ENCODE results near the gene DROSHA. TPM values are rescaled to one million over a fixed set of nuclear protein-coding genes. Genes with fewer than 3 reads are reported as not detected.
"Not testable (repeated sequence)": the region's sequence is repeated elsewhere in the genome, so short reads cannot be mapped to it uniquely, and the experiment has no call there.

Gene DROSHA
- 90.8 TPM for total RNA-seq
- polyA plus RNA-seq: 24.8 TPM

GRCh38 chr5:31531888-31532547, at the start of gene DROSHA, which contains the start of gene C5orf22:
TSS of gene DROSHA (minus strand) at chr5:31532093. CDS start at chr5:31529059, 3,034 bp downstream.
TSS of gene C5orf22 (plus strand) at chr5:31532301. CDS start at chr5:31532393, 92 bp downstream.
- under 1% methylated on average over 52 of the region's 52 CpGs for WGBS
- H3K27ac ChIP-seq (ENCODE audit: low read depth): peak within 1 kb of the TSS; percentile 38
- DNase-seq (ENCODE audit: extremely low spot score): peak; percentile 94
- no peaks in the 10 kb centered on the region for H3K36me3 ChIP-seq (ENCODE audit: insufficient read depth)
- peak within 1 kb of the TSS; percentile 61 for H3K4me3 ChIP-seq (ENCODE audit: low read depth, low read length)
- no peaks in the 10 kb centered on the region for H3K4me1 ChIP-seq (ENCODE audit: insufficient read depth)

- Histone ChIP-seq H3K27ac (ENCODE audit: low read depth) (no peak overlapping the region), H3K4me1 (ENCODE audit: insufficient read depth) (no peaks in the 10 kb centered on the region), H3K36me3 (ENCODE audit: insufficient read depth) (no peaks in the 10 kb centered on the region), H3K4me3 (ENCODE audit: low read depth, low read length) (no peak overlapping the region)
- no peak for DNase-seq (ENCODE audit: extremely low spot score)
- 93% methylated on average over 2 of the region's 2 CpGs for WGBS
Measured at GRCh38 chr5:31579558-31579957, 47.7 kb upstream of the DROSHA start.

GRCh38 chr5:31577438-31577837, 45.5 kb upstream of the DROSHA start:
- DNase-seq (ENCODE audit: extremely low spot score): no peak
- no peaks in the 10 kb centered on the region for H3K36me3 ChIP-seq (ENCODE audit: insufficient read depth)
- H3K4me1 ChIP-seq (ENCODE audit: insufficient read depth): no peaks in the 10 kb centered on the region
- no peak overlapping the region for H3K4me3 ChIP-seq (ENCODE audit: low read depth, low read length)
- WGBS: 76% methylated on average over 3 of the region's 3 CpGs
- H3K27ac ChIP-seq (ENCODE audit: low read depth): no peak overlapping the region

- DNase-seq (ENCODE audit: extremely low spot score): no peak
- Histone ChIP-seq H3K4me3 (ENCODE audit: low read depth, low read length) (no peak overlapping the region), H3K4me1 (ENCODE audit: insufficient read depth) (no peaks in the 10 kb centered on the region), H3K27ac (ENCODE audit: low read depth) (no peak overlapping the region), H3K36me3 (ENCODE audit: insufficient read depth) (no peaks in the 10 kb centered on the region)
- 79% methylated on average over 4 of the region's 4 CpGs for WGBS
Measured at GRCh38 chr5:31574772-31575171, 42.9 kb upstream of the DROSHA start.

- H3K4me3 ChIP-seq (ENCODE audit: low read depth, low read length): no peak overlapping the region
- 89% methylated on average over 10 of the region's 10 CpGs for WGBS
- H3K4me1 ChIP-seq (ENCODE audit: insufficient read depth): no peaks in the 10 kb centered on the region
- no peak for DNase-seq (ENCODE audit: extremely low spot score)
- H3K27ac ChIP-seq (ENCODE audit: low read depth): no peak overlapping the region
- no peaks in the 10 kb centered on the region for H3K36me3 ChIP-seq (ENCODE audit: insufficient read depth)
Measured at GRCh38 chr5:31573494-31574142, 41.7 kb upstream of the DROSHA start.

GRCh38 chr5:31569068-31569467, 37.2 kb upstream of the DROSHA start:
- Histone ChIP-seq H3K27ac (ENCODE audit: low read depth) (no peak overlapping the region), H3K4me1 (ENCODE audit: insufficient read depth) (no peaks in the 10 kb centered on the region), H3K4me3 (ENCODE audit: low read depth, low read length) (no peak overlapping the region), H3K36me3 (ENCODE audit: insufficient read depth) (no peaks in the 10 kb centered on the region)
- no peak for DNase-seq (ENCODE audit: extremely low spot score)

- no peaks in the 10 kb centered on the region for H3K4me1 ChIP-seq (ENCODE audit: insufficient read depth)
- no peak for DNase-seq (ENCODE audit: extremely low spot score)
- no peak overlapping the region for H3K4me3 ChIP-seq (ENCODE audit: low read depth, low read length)
- 92% methylated on average over 1 of the region's 1 CpG for WGBS
- no peak overlapping the region for H3K27ac ChIP-seq (ENCODE audit: low read depth)
- no peaks in the 10 kb centered on the region for H3K36me3 ChIP-seq (ENCODE audit: insufficient read depth)
Measured at GRCh38 chr5:31568302-31568835, 36.5 kb upstream of the DROSHA start.

GRCh38 chr5:31566362-31566761, 34.5 kb upstream of the DROSHA start:
- not testable (repeated sequence) for DNase-seq (ENCODE audit: extremely low spot score); H3K27ac ChIP-seq (ENCODE audit: low read depth); H3K4me1 ChIP-seq (ENCODE audit: insufficient read depth); H3K4me3 ChIP-seq (ENCODE audit: low read depth, low read length); H3K36me3 ChIP-seq (ENCODE audit: insufficient read depth)
- WGBS: 95% methylated on average over 3 of the region's 3 CpGs

GRCh38 chr5:31563216-31563615, 31.3 kb upstream of the DROSHA start:
- no peaks in the 10 kb centered on the region for H3K36me3 ChIP-seq (ENCODE audit: insufficient read depth)
- no peak for DNase-seq (ENCODE audit: extremely low spot score)
- 31% methylated on average over 4 of the region's 4 CpGs for WGBS

GRCh38 chr5:31561946-31562345, 30.1 kb upstream of the DROSHA start:
- 32% methylated on average over 1 of the region's 1 CpG for WGBS

More at GRCh38 chr5:31563216-31563615, 31.3 kb upstream of the DROSHA start:
- H3K4me1 ChIP-seq (ENCODE audit: insufficient read depth): no peaks in the 10 kb centered on the region
- H3K4me3 ChIP-seq (ENCODE audit: low read depth, low read length): no peak overlapping the region
- no peak overlapping the region for H3K27ac ChIP-seq (ENCODE audit: low read depth)

GRCh38 chr5:31559942-31560341, 28.0 kb upstream of the DROSHA start:
- peaks cover 2% of the 10 kb centered on the region for H3K36me3 ChIP-seq (ENCODE audit: insufficient read depth)
- H3K4me1 ChIP-seq (ENCODE audit: insufficient read depth): no peaks in the 10 kb centered on the region
- DNase-seq (ENCODE audit: extremely low spot score): no peak
- no peak overlapping the region for H3K4me3 ChIP-seq (ENCODE audit: low read depth, low read length)
- no peak overlapping the region for H3K27ac ChIP-seq (ENCODE audit: low read depth)
- 90% methylated on average over 3 of the region's 3 CpGs for WGBS

More at GRCh38 chr5:31561946-31562345, 30.1 kb upstream of the DROSHA start:
- Histone ChIP-seq H3K4me1 (ENCODE audit: insufficient read depth) (no peaks in the 10 kb centered on the region), H3K36me3 (ENCODE audit: insufficient read depth) (no peaks in the 10 kb centered on the region), H3K27ac (ENCODE audit: low read depth) (no peak overlapping the region), H3K4me3 (ENCODE audit: low read depth, low read length) (no peak overlapping the region)
- peak; percentile 10 for DNase-seq (ENCODE audit: extremely low spot score)

GRCh38 chr5:31556461-31556860, 24.6 kb upstream of the DROSHA start:
- no peak overlapping the region for H3K4me3 ChIP-seq (ENCODE audit: low read depth, low read length)
- 66% methylated on average over 3 of the region's 3 CpGs for WGBS
- no peak overlapping the region for H3K27ac ChIP-seq (ENCODE audit: low read depth)
- no peaks in the 10 kb centered on the region for H3K4me1 ChIP-seq (ENCODE audit: insufficient read depth)
- peaks cover 7% of the 10 kb centered on the region for H3K36me3 ChIP-seq (ENCODE audit: insufficient read depth)
- DNase-seq (ENCODE audit: extremely low spot score): no peak

- WGBS: 99% methylated on average over 1 of the region's 1 CpG
- Histone ChIP-seq H3K27ac (ENCODE audit: low read depth) (no peak overlapping the region), H3K4me3 (ENCODE audit: low read depth, low read length) (no peak overlapping the region), H3K4me1 (ENCODE audit: insufficient read depth) (no peaks in the 10 kb centered on the region), H3K36me3 (ENCODE audit: insufficient read depth) (peaks cover 7% of the 10 kb centered on the region)
- no peak for DNase-seq (ENCODE audit: extremely low spot score)
Measured at GRCh38 chr5:31554552-31554951, 22.7 kb upstream of the DROSHA start.

GRCh38 chr5:31553863-31554262, 22.0 kb upstream of the DROSHA start:
- Histone ChIP-seq H3K4me1 (ENCODE audit: insufficient read depth) (no peaks in the 10 kb centered on the region), H3K27ac (ENCODE audit: low read depth) (no peak overlapping the region), H3K4me3 (ENCODE audit: low read depth, low read length) (no peak overlapping the region), H3K36me3 (ENCODE audit: insufficient read depth) (peaks cover 7% of the 10 kb centered on the region)
- DNase-seq (ENCODE audit: extremely low spot score): no peak

Measured in urinary bladder (tissue), 4 donors.